DOHH2 (cell line): ENCODE measurements around the gene UBA5.

ENCODE experiments used
- H3F3A ChIP-seq: fragments of 200-600 bp; sonication (generic), shearing (Covaris generic); 2 replicates; pipeline ENCODE4 v1.6.0; 2016; ENCODE audit warnings: antibody characterized with exemption, mild to moderate bottlenecking; ENCODE audit not compliant: control insufficient read depth, insufficient read depth
- H3K27ac ChIP-seq: fragments of 200-600 bp; sonication (generic); 2 replicates; pipeline ENCODE4 v1.5.1; 2014; ENCODE audit warnings: low read depth, mild to moderate bottlenecking, low read length, moderate library complexity
- H3K27me3 ChIP-seq: fragments of 200-600 bp; sonication (generic); 2 replicates; pipeline ENCODE4 v1.6.1; 2014; ENCODE audit warnings: mild to moderate bottlenecking, low read length, mixed read lengths; ENCODE audit not compliant: control insufficient read depth
- H3K36me3 ChIP-seq: fragments of 200-600 bp; sonication (generic); 2 replicates; pipeline ENCODE4 v1.6.1; 2014; ENCODE audit warnings: mild to moderate bottlenecking, low read length, moderate library complexity, mixed read lengths; ENCODE audit not compliant: control insufficient read depth
- H3K4me1 ChIP-seq: fragments of 200-600 bp; sonication (generic); 2 replicates; pipeline ENCODE4 v1.6.1; 2014; ENCODE audit warnings: mild to moderate bottlenecking, low read length, mixed read lengths; ENCODE audit not compliant: control insufficient read depth
- H3K4me2 ChIP-seq: fragments of 200-600 bp; sonication (generic); 2 replicates; pipeline ENCODE4 v1.6.0; 2014; ENCODE audit warnings: mild to moderate bottlenecking, low read length, moderate library complexity
- H3K4me3 ChIP-seq: fragments of 200-600 bp; sonication (generic); 2 replicates; pipeline ENCODE4 v1.5.1; 2014; ENCODE audit warnings: mild to moderate bottlenecking, low read length, mixed read lengths
- H3K79me2 ChIP-seq: fragments of 200-600 bp; sonication (generic); 2 replicates; pipeline ENCODE4 v1.6.1; 2014; ENCODE audit warnings: mild to moderate bottlenecking, low read length, mixed read lengths; ENCODE audit not compliant: control insufficient read depth
- H3K9me2 ChIP-seq: fragments of 200-600 bp; sonication (generic); replicated peaks from 2 replicates; pipeline ENCODE4 v1.6.1; 2014; ENCODE audit warnings: mild to moderate bottlenecking, low read length, mixed read lengths; ENCODE audit not compliant: control insufficient read depth
- H3K9me3 ChIP-seq: fragments of 200-600 bp; sonication (generic); 2 replicates; pipeline ENCODE4 v1.6.1; 2014; ENCODE audit warnings: antibody characterized with exemption, low read length, mixed read lengths; ENCODE audit not compliant: control insufficient read depth, insufficient read depth
- H4K20me1 ChIP-seq: fragments of 200-600 bp; sonication (generic); 2 replicates; pipeline ENCODE4 v1.6.0; 2014; ENCODE audit warnings: low read depth, mild to moderate bottlenecking, antibody characterized with exemption, low read length, moderate library complexity; ENCODE audit not compliant: control insufficient read depth, insufficient read depth
- EZH2phosphoT487 ChIP-seq: fragments of 200-600 bp; sonication (generic); IDR thresholded peaks from 2 replicates; pipeline ENCODE4 v1.6.1; 2017; ENCODE audit warnings: borderline replicate concordance, mild to moderate bottlenecking, antibody characterized with exemption, low read length, moderate library complexity, mixed read lengths
- TF ChIP-seq, protein P1 (sequence below): fragments of 200-600 bp; sonication (generic); IDR thresholded peaks from one replicate; pipeline ENCODE4 v1.5.1; 2014; ENCODE audit warnings: antibody characterized with exemption, mild to moderate bottlenecking, low read depth, low read length; ENCODE audit not compliant: poor library complexity, severe bottlenecking

Gene UBA5

DNA sequence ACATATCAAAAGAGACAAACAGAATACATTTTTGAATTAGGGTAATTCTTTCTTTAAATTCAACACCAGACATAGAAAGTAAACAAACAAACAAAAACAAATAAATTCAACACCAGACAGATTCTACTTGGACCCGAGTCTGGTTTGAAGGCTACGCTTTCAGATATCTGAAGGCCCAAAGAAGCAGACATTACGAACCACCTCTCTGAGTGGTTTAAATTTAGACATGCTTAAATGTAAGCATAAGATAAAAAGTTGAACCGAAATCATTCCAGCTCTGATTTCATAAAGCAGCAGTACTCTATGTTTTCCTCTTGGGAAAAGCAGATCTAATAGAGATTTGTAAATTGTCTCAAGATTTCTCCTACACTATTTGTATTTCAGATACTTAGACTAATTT is 29.9 kb downstream of the UBA5 start:
- Histone ChIP-seq H4K20me1 (no peaks in the 10 kb centered on the region), H3K4me1 (no peaks in the 10 kb centered on the region), H3K36me3 (peaks cover 8% of the 10 kb centered on the region; the same call in 1 of the 2 replicates), H3K9me2 (no peaks in the 10 kb centered on the region), H3K4me3 (no peak overlapping the region), H3K9me3 (no peaks in the 10 kb centered on the region), H3F3A (no peaks in the 10 kb centered on the region), H3K27ac (no peak overlapping the region), H3K79me2 (no peaks in the 10 kb centered on the region), H3K4me2 (no peak overlapping the region), H3K27me3 (no peaks in the 10 kb centered on the region)
- TF ChIP-seq EZH2phosphoT487, result no peak
- TF ChIP-seq, protein P1, sequence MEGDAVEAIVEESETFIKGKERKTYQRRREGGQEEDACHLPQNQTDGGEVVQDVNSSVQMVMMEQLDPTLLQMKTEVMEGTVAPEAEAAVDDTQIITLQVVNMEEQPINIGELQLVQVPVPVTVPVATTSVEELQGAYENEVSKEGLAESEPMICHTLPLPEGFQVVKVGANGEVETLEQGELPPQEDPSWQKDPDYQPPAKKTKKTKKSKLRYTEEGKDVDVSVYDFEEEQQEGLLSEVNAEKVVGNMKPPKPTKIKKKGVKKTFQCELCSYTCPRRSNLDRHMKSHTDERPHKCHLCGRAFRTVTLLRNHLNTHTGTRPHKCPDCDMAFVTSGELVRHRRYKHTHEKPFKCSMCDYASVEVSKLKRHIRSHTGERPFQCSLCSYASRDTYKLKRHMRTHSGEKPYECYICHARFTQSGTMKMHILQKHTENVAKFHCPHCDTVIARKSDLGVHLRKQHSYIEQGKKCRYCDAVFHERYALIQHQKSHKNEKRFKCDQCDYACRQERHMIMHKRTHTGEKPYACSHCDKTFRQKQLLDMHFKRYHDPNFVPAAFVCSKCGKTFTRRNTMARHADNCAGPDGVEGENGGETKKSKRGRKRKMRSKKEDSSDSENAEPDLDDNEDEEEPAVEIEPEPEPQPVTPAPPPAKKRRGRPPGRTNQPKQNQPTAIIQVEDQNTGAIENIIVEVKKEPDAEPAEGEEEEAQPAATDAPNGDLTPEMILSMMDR, result no peak

- Histone ChIP-seq H4K20me1 (no peaks in the 10 kb centered on the region), H3K27ac (no peak overlapping the region), H3K9me2 (no peaks in the 10 kb centered on the region), H3K36me3 (no peaks in the 10 kb centered on the region), H3K4me3 (no peak overlapping the region), H3K4me1 (no peaks in the 10 kb centered on the region), H3F3A (no peaks in the 10 kb centered on the region), H3K4me2 (no peak overlapping the region), H3K27me3 (no peaks in the 10 kb centered on the region), H3K79me2 (no peaks in the 10 kb centered on the region), H3K9me3 (no peaks in the 10 kb centered on the region)
- TF ChIP-seq, protein P1, result no peak
- TF ChIP-seq EZH2phosphoT487, result no peak
Observed at GRCh38 chr3:132694991-132695390, 34.9 kb downstream of the UBA5 start.

- Histone ChIP-seq H3K4me1 (no peaks in the 10 kb centered on the region), H4K20me1 (no peaks in the 10 kb centered on the region), H3F3A (no peaks in the 10 kb centered on the region), H3K4me3 (no peak overlapping the region), H3K9me3 (no peaks in the 10 kb centered on the region), H3K4me2 (no peak overlapping the region), H3K9me2 (no peaks in the 10 kb centered on the region), H3K79me2 (no peaks in the 10 kb centered on the region), H3K27me3 (no peaks in the 10 kb centered on the region), H3K36me3 (no peaks in the 10 kb centered on the region), H3K27ac (no peak overlapping the region)
- no peak for TF ChIP-seq EZH2phosphoT487
- TF ChIP-seq, protein P1, result no peak
Observed at GRCh38 chr3:132695422-132695821, 35.3 kb downstream of the UBA5 start.

- Histone ChIP-seq H3K79me2 (no peaks in the 10 kb centered on the region), H3K27ac (no peak overlapping the region), H3K4me1 (no peaks in the 10 kb centered on the region), H3K27me3 (no peaks in the 10 kb centered on the region), H4K20me1 (no peaks in the 10 kb centered on the region), H3K4me2 (no peak overlapping the region), H3K36me3 (no peaks in the 10 kb centered on the region), H3K4me3 (no peak overlapping the region), H3K9me2 (no peaks in the 10 kb centered on the region), H3F3A (no peaks in the 10 kb centered on the region), H3K9me3 (no peaks in the 10 kb centered on the region)
- TF ChIP-seq, protein P1, result no peak
- TF ChIP-seq EZH2phosphoT487, result no peak
Observed at GRCh38 chr3:132703733-132704132, 43.6 kb downstream of the UBA5 start.
